ENCODE results near the gene PAQR4.

Gene PAQR4

DNA sequence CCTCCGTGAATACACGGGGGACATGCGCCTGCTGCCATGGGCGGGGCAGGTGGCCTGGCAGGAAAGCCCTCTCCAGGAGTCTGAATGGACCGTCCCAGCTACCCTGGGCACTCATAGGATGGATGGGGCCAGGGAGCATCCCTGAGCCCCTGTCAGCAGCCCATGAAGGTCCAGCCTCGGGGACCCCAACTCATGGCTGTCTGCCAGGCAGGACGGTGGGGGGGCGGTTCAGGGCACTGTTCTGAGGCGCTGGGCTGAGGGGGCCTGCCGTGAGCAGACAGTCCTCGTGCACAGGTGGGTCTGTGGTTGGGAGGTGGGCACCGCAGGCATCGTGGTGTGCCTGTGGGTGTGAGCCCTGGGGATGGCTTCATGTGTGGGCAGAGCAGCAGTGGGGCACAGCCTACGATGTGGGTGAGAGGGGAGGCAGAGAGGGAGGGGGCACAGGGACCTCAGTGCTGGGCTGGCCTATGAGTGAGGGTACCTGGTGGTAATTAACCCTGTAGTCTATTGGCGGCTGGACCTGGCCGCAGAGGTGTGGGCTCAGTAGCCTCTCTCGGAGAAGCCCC is 17.6 kb downstream of the PAQR4 start:
- no peak overlapping the region for H3K4me3 ChIP-seq (ENCODE audit: control insufficient read depth, low read depth, low read length)
- no peak for DNase-seq (ENCODE audit: low read depth)
- TF ChIP-seq CTCF (IDR thresholded peaks at IDR 0.05; ENCODE audit: control insufficient read depth, insufficient read depth, low read depth, low read length, missing control alignments) = no peak

DNA sequence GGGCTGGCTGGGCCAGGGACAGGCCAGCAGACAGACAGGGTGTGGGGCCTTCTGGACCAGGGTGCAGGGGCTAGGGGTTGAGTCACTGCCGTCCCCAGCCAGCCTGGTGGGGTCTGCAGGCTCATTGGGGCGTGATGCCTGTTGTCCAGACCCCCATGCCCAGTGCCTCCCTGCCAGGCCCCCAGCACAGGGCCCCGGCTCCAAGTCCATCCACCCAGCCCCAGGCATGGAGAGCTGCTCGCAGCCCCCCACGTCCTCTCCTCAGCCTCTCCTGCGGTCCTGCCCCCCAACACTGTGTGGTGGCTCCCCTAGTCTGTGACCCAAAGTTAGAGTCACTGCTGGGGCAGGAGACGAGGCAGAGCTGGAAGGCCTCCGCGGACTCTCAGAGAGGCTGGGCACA is 18.1 kb downstream of the PAQR4 start:
- H3K4me3 ChIP-seq (ENCODE audit: control insufficient read depth, low read depth, low read length) = no peak overlapping the region
- TF ChIP-seq CTCF (IDR thresholded peaks at IDR 0.05; ENCODE audit: control insufficient read depth, insufficient read depth, low read depth, low read length, missing control alignments) = no peak
- no peak for DNase-seq (ENCODE audit: low read depth)

GRCh38 chr16:2987833-2988232 is 18.7 kb downstream of the PAQR4 start:
- DNase-seq (ENCODE audit: low read depth) = no peak
- H3K4me3 ChIP-seq (ENCODE audit: control insufficient read depth, low read depth, low read length) = no peak overlapping the region
- TF ChIP-seq CTCF (IDR thresholded peaks at IDR 0.05; ENCODE audit: control insufficient read depth, insufficient read depth, low read depth, low read length, missing control alignments) = no peak

DNA sequence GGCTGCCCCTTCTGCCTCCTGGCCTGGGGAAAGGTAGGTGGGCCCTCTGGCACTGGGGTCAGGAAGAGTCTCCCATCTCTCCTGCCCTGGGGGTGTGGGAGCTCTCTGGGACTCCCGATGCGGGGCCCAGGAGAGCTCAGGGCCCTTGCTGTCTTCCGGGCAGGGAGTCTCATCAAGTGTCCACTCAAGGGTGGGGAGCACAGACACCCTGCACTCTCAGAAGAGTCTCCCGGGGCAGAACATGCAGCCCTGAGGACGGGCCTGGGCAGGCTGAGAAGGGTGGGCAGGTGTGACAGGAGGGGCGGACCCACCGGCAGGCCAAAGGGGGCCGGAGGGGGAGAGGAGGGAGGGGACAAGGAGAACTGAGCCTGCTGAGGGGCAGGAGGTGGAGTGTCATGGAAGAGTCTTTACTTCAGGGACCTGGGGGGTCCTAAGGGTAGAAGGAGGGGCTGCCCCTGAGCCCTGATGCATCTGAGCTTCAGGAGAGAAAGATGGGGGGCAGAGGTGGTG is 19.5 kb downstream of the PAQR4 start:
- DNase-seq (ENCODE audit: low read depth) = no peak
- no peak for TF ChIP-seq CTCF (IDR thresholded peaks at IDR 0.05; ENCODE audit: control insufficient read depth, insufficient read depth, low read depth, low read length, missing control alignments)
- H3K4me3 ChIP-seq (ENCODE audit: control insufficient read depth, low read depth, low read length) = no peak overlapping the region

DNA sequence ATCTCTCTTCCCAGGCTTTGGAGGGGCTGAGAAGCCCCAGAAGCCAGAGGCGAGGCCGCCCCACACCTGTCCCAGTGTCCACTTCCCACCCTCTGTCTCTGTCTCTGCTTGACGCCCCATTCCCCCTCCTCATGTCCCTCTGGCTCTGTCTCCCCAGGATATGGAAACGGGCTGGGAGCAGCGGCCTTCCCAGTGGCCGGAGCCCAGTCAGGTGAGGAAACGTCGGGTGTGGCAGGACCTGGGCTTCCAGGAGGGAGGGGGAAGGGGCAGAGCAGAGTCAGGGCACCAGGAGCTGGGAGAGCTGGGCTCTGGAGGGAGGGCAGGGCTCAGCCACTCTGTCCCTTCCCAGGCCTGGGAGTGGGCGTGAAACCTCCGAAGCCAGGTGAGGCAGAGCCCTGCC is 21.7 kb downstream of the PAQR4 start:
- no peak for TF ChIP-seq CTCF (IDR thresholded peaks at IDR 0.05; ENCODE audit: control insufficient read depth, insufficient read depth, low read depth, low read length, missing control alignments)
- DNase-seq (ENCODE audit: low read depth) = no peak

GRCh38 chr16:2991566-2992261 is 22.6 kb downstream of the PAQR4 start:
- no peak overlapping the region for H3K4me3 ChIP-seq (ENCODE audit: control insufficient read depth, low read depth, low read length)
- no peak for TF ChIP-seq CTCF (IDR thresholded peaks at IDR 0.05; ENCODE audit: control insufficient read depth, insufficient read depth, low read depth, low read length, missing control alignments)
- no peak for DNase-seq (ENCODE audit: low read depth)

More for the DNA sequence above, 21.7 kb downstream of the PAQR4 start:
- no peak overlapping the region for H3K4me3 ChIP-seq (ENCODE audit: control insufficient read depth, low read depth, low read length)
